GM21526 (cell line): ENCODE data around the gene ABTB2.

ENCODE experiments used
- ATAC-seq: cut with Tn5 transposase; IDR thresholded peaks from one replicate; pipeline ENCODE4 v1.9.1; 2021; ENCODE audit warnings: moderate library complexity; ENCODE audit not compliant: unreplicated experiment, low FRiP score

The ABTB2 gene

DNA sequence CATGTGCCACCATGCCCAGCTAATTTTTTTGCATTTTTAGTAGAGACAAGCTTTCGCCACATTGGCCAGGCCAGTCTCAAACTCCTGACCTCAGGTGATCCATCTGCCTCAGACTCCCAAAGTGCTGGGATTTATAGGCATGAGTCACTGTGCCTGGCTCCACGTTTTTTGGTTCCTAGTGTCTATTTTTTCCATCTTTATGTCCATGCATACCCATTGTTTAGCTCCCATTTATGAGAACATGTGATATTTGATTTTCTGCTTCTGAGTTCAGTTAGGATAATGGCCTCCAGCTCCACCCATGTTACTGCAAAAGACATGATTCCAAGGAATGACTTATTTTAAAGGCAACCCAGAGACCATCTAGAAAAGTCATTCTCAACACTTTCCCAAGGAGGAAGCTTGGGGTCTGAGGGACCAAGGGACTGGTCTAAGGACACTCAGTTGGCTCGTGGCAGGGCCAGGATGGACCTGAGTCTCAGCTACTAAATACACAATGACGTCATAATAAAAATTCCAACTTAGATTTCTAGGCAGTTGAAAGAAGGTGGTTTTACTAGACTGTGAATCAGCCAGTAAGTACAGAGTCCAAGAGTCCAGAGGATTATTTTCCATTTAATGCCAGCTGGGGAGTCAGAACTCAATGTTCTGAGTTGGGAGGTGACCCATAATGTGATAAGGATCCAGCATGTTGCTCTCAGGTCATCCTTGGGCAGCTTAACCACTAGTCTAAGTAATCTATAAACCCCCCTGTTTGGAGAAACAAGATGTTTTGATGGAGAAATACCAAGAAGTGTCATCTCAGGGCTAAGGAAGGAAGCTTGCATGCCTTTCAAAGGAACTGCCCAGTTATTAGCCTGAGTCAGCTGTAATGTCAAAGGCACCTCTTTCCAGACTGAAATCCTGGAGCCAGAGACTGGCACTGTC is 39.4 kb downstream of the ABTB2 start:
- no peak for ATAC-seq

DNA sequence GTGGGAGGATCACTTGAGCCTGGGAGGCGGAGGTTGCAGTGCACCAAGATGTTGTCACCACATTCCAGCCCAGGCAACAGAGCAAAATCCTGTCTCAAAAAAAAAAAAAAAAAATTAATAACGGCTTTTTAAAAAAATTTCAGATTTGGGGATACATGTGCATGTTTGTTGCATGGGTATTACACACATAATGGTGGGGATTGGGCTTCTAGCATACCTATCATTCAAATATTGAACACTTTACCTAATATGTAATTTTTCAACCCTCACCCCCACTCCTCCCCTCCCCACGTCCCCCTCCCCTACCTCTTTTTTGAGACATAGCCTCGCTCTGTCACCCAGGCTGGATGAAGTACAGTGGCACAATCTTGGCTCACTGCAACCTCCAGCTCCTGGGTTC is 40.1 kb downstream of the ABTB2 start:
- ATAC-seq = no peak

DNA sequence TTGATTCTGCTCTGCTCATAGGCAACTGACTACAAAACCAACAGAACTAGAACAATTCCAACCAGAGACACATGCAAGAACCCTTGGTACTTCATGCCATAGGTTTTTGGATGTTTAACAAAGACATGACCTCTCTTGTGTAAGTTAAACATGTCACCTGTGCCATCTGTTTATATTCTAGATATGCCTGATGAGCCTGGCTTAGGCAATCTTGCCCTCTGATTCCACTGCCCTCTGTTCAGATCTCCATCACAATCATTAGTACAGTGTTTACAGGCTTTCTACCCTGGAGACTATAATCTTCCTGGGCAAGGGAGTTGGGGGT is 40.8 kb downstream of the ABTB2 start:
- no peak for ATAC-seq

DNA sequence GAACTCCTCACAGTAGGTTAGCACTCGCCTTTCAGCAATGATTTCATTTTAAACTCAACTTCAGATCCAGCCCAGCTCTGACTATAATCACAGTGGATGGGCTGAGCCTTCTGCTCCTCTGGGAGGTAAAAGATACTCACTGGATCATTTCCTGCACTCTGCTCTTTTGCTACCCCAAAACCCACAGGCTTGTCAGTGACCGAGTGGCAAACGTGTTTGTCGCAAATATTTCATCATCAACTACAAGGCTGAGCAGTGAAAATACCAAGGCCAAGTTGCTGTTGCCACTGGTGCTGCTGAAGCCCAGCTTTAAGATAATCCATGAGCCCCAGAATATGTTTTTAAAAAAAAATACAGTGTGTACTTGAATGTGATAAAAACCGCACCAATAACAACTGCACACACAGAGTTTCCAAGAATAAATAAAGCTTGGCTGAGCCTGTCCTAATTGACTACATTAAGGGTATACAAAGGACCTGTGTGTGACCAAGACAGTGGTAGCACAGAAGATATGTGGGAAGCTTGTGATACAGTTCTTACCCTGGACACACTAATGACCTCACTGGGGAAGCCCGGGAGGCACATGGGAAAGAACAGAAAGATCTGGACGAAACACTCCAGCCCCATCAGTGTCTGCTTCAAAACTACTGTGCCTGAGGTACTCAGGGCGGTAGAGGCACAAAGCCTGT is 41.3 kb downstream of the ABTB2 start:
- ATAC-seq = no peak

DNA sequence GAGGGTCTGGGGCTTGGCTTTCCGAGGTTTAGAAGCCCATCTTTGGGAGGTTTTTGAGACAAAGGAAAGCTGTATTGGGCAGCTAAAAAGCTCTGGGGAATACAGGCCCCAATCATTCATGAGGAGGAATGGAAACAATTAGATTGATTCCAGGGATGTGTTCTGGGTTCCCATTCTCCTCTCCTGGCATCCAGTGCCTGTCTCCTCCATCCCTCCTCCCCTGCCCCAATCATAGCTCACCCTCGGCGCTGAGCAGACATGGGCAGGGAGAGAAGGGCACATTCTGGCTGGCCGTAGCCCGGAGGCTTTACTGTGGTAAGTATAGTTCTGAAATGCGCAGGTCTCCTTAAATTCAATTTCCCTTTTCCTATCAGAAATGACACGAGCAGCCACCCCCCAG is 42.4 kb downstream of the ABTB2 start:
- no peak for ATAC-seq

DNA sequence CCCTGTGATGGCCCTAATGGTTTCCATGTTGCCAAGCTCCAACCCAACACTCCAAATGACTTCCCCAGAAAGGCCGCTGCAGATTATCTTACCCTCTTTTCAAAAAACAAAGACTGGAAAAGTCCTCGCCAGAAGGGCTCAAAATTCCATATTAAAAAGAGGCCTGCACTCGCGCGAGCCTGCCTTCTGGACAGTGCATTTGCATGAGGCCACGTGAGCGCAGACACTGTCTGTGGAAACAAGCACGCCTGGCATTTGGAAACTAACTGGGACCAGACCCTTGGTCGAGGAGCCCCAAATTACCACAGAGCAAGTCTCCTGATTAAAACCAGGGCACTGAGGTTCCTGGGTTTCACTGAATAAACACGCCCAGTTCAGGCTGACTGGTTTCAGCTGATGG is 42.9 kb downstream of the ABTB2 start:
- no peak for ATAC-seq

DNA sequence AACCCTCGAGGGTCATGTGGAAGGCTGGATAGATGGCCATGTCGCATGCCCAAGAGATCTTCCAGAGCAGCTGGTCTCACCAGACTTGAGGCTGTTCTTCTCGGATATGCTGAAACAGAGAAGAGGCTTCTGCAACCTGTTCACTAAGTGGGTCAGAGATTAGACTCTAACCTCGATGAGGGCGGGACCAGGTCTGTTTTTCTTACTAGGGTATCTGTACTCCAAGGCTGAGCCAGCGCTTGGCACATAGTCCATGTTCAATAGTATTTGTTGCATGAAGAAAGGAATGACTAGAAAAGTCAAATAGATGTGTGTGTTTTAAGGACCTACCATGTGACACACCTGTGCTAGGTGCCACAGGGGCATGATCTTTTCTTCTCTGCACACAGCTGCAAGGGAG is 43.6 kb downstream of the ABTB2 start:
- ATAC-seq = no peak

DNA sequence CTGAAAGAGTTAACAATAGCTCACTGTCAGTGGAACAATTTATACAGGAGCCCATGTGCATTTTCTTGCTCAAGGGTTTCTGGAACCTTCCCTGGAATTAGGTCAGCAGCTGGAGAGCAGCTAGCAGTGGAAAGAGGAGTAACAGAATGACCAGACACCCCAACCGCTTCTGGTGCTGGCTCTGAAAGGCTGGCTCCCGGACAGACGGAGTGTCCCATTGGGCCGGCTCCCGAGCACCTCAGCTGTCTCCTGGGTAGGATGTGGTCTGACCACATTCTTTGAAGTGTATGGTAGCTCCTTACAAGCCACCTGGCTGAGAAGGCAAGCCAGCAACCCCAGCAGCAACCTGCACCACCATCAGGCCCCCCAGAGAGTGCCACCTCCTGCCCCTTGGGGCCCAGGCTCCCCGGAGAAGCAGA is 44.7 kb downstream of the ABTB2 start:
- peak; percentile 56 for ATAC-seq

DNA sequence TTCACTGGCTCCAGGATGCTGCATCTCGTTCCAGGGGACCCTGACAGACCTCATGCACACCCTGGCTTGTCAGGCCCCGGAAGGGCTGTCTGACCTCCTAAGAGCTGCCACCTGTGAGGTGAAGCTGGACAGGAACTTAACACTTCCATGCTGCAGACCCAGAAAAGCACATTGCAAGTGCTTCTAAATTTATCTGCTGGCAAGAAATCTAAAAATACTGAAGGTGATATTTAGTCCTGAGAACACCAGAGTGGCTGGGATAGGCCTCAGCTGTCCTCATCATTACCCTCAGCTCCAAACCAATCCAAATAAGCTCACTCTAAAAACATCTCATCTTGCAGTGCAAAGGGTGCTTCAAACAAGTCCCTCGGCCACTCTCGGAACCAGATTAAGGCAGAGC is 46.7 kb downstream of the ABTB2 start:
- no peak for ATAC-seq

DNA sequence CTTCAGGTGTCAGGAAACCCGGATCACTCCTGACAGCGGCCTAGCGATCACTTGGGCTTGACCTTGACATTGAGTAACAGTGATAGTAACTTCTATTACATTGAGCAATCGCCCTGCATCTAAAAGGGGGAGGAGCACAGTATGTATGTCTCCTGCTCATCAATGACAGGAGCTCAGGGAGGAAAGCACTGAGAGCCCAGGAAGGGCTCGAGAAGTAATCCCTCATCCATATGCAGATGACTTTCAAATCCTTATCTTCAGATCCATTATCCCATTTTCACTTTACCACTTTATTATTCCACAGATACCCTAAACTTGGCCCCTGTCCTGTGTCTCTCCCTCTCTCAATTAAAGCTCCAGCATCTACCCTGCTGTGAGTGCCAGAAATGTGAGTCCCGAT is 47.8 kb downstream of the ABTB2 start:
- no peak for ATAC-seq

DNA sequence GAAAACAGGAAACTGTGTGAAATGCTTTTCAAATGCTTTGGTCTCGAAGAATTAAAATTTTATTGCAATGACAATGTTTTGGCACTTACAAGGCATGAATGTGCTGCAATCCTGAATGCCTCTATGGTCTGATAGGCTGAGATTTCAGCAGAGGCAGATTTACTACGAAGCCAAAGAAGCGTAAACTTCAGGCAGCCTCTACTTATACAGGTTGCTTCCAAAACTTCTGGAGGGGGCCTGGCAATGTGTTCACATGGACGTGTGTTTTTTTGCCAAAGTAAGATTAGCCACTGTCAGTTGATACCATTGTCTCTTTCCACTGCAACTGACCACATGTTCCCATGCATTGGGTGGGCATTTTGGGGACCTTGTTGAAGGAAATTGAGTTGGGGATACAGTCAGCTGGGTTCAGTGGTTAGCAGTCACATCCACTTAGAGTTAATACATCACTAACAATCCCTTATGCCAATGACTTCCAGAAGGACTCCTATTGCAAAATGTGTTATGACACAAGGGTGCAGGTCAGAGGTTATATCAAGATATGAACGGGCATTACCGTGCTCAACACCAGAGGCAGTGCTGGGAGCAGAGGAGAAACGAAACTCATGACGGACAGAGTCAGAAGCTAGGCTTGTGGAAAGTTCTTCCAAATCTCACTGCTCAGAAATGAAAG is 48.8 kb downstream of the ABTB2 start:
- ATAC-seq = no peak

DNA sequence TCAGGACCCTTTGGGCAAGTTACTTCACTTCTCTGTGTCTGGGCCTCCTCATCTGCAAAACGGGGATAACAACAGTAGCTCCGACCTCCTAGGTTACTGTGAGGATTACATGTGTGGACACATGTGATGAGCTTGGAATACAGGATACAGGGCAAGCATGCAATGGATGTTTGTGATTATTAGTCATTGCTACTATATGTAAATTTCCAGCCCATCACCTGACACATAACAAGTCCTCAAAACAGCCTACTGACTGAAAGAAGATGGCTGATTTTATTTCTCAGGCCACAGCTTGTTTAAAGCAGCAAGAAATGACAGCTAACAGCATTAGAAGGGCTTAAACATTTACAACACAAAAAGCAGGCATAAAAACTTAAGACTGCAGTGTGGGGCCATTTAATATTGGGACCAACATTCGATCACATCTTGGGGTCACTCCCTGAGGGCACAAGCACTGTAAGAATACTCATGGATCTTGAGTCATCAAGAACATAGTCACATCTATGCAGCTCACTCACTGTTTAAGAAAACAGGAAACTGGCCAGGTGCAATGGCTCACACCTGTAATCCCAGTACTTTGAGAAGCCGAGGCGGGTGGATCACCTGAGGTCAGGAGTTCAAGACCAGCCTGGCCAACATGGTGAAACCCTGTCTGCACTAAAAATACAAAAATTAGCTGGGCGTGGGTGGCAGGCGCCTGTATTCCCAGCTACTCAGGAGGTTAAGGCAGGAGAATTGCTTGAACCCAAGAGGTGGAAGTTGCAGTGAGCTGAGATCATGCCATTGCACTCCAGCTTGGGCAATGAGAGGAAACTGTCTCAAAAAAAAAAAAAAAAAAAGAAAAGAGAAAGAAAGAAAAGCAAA is 49.5 kb downstream of the ABTB2 start:
- no peak for ATAC-seq

DNA sequence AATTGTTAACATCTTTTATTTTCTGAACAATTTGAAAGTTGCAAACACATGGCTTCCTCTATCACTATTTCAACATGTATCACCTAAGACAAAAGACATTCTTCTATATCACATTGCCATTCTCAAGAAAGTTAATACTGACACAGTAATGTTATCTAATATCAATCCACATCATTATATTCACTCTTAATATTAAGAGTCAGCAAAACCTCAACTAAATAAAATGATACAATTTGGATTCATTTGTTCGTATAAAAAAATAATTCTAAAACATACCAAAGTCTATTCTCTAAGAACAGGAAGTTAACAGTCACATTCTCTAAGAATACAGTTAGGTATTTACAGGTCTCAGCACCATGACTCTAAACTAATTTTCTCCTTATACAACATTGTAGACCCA is 52.0 kb downstream of the ABTB2 start:
- ATAC-seq = no peak

DNA sequence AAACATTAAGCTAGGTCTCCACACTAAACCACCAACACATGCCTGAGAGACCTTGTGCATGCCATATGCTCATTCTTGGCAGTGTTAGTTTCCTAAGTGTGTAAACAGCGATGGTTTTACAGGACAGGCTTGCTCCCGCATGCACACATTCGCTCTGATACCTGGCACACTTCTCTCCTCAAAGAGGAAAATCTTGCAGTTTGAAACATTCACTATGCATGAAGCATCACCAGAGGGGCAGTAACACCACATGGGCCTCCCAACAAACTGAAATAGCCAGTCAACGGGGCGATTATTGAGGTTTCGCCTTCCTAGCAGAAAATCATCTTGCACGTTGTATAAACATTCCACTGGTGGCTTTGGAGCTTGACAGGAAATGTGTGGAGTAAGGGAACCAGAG is 52.6 kb downstream of the ABTB2 start:
- no peak for ATAC-seq

DNA sequence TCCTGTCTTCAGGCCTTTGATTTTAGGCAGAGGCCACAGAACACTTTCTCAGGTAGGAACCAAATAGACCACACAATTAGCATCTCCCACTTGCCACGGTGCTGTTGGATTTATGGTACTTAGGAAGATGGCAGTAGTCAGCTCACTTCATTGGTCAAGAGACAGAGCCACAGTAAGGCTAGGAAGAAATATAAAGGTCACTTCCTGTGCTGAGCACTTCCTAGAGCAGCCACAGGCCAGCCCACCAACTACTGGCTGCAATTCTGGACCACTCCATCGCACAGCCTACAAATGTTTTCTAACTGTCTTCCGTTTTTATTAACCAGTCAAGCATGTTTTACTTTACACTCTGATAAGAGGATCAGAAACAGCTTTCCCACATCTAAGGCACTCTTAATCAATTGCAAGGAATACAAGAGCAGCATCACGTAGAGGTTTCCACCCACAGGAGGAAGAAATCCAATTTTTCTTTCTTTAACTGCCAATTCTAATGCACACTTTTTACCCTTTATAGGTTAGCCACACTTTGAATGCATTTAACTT is 54.7 kb downstream of the ABTB2 start:
- no peak for ATAC-seq

DNA sequence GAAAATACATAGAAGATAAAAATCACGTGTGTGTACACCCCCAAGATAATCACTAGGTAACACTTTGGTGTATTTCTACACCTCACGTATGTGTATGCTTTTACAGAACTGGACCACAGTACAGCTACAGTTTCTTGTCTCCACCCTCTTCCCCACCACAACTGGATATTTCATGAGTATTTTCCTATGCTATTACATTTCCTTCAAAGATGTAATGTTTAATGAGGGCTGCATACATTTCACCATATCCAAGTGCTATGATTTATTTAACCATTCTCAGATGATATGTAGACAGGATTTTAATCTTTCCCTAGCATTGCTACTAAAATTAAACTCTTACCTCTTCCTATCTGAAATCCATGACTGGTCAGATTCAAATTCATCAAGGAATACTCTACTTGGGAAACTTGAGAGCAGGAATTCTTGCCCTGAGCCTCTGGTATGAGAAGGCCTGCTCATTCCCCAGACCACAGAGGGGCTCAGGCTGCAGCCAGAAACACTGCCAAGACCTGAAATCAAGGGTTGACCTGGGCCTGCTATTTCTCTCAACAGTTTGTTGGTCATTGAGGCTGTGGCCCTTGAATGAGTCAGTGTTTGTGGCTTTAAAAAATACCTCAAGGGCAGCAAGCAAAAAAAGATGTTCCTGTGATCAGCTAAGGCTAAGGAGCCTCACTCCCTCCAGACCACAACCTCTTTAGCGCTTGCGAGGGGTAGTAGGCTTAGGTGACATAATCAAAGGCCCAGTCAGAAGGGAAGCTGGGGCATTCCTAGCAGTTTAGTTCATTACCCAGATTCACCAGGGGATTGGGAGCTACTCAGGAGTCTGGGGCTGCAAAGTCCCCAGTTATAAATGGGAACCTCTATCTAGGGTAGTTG is 55.5 kb downstream of the ABTB2 start:
- no peak for ATAC-seq

DNA sequence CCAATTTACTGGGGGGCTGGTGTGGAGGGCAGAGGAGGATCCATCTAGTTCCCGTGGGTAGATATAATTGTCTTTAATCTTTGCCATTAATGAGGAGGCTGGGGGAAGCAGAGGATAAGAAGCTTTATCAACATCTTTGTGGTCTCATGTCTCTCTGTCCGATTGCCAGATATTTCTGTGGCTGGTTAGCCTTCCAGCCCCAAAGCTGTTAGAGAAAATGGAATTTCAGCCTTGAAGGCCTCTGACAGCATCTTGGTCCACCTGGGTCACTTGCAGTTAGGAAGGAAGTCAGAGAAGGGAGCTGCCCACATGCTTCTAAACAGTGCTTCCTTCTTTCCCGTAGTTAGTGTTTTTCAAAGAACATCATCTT is 56.9 kb downstream of the ABTB2 start:
- ATAC-seq = no peak

DNA sequence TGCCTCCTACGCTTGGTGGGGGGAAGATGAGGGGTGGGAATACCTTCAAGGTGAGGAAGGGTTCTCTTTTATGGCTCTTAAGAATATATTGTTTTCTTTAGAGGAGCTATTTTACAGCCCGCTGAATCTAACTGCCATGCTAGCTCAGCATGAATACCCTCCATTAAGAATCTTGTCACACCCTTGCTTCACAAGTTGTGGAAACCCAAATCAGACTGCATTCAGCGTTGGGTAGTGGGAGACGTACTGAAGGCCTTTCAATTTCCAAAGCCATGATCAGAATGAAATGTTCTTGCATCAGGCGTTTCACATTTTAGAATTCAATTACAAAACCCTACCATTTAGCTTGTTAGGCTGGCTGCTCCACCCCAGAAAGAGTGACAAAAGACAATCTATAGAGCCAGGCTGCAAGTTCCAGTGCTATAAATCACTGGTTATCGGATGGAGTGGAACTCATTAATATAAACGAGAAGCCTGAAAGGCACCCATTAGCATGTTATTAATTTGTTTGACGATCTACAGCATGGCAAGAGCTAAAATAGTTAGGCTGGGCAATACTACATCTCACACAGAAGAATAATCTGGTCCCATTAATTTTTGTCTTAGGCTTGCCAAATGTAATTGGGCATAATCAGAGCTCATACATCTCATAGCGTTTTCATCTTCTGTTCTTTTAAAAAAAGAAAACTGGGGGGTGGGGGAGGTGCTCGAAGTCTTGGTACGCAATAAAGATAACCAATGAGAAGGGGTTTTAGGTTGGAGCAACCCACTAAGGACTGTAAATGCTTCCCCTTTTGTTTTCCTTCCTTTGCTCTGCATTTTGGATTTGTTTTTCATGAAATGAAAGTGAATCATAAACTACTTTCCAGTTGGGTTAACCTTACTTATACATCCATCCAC is 57.5 kb downstream of the ABTB2 start:
- ATAC-seq = no peak
